Osteoblast (primary cell): ENCODE measurements around the gene DFFB. TPM values are rescaled to one million over a fixed set of nuclear protein-coding genes. Genes with fewer than 3 reads are reported as not detected.

Source experiments
- DNase-seq: peaks from one replicate; pipeline ENCODE4 v3.0.0; 2011; ENCODE audit warnings: low spot score, mixed read lengths; ENCODE audit not compliant: insufficient read length; ENCODE audit errors: missing footprints
- H2AFZ ChIP-seq: 2 replicates; pipeline ENCODE4 v1.6.0; 2011; ENCODE audit warnings: mild to moderate bottlenecking, low read length
- H3K27ac ChIP-seq: 2 replicates; pipeline ENCODE4 v1.5.1; 2011; ENCODE audit warnings: mild to moderate bottlenecking, low read depth, low read length, moderate library complexity
- H3K27me3 ChIP-seq: 2 replicates; pipeline ENCODE4 v1.6.0; 2012; ENCODE audit warnings: mild to moderate bottlenecking, control low read depth, inconsistent platforms, low read length, moderate library complexity; ENCODE audit not compliant: insufficient read depth
- H3K36me3 ChIP-seq: 2 replicates; pipeline ENCODE4 v1.5.1; 2011; ENCODE audit warnings: mild to moderate bottlenecking, low read length, control low read depth, moderate library complexity; ENCODE audit not compliant: insufficient read depth
- H3K4me1 ChIP-seq: 2 replicates; pipeline ENCODE4 v1.5.1; 2011; ENCODE audit warnings: mild to moderate bottlenecking, low read length, control low read depth, moderate library complexity; ENCODE audit not compliant: insufficient read depth
- H3K4me2 ChIP-seq: 2 replicates; pipeline ENCODE4 v1.6.0; 2011; ENCODE audit warnings: mild to moderate bottlenecking, low read length; ENCODE audit not compliant: insufficient read depth
- H3K4me3 ChIP-seq: fragments of 200-600 bp; sonication (generic); 3 replicates; pipeline ENCODE4 v1.5.1; 2012; ENCODE audit warnings: mild to moderate bottlenecking, low read length, inconsistent platforms; ENCODE audit not compliant: insufficient read depth
- H3K79me2 ChIP-seq: 2 replicates; pipeline ENCODE4 v1.6.0; 2012; ENCODE audit warnings: mild to moderate bottlenecking, low read length, control low read depth, inconsistent platforms; ENCODE audit not compliant: insufficient read depth
- H3K9me3 ChIP-seq: 2 replicates; pipeline ENCODE4 v1.5.1; 2011; ENCODE audit warnings: low read depth, low read length, control low read depth
- H4K20me1 ChIP-seq: 2 replicates; pipeline ENCODE4 v1.6.0; 2012; ENCODE audit warnings: mild to moderate bottlenecking, low read length, control low read depth; ENCODE audit not compliant: insufficient read depth
- CTCF ChIP-seq: IDR thresholded peaks from 2 replicates; pipeline ENCODE4 v1.5.1; 2011; ENCODE audit warnings: mild to moderate bottlenecking, low read depth, low read length, moderate library complexity; ENCODE audit errors: extremely low read depth
- total RNA-seq: library from RNA; depleted of rRNA; stranded (reverse); fragments of >200 nt; gene quantifications from 2 replicates; pipeline ENCODE4 v1.2.3, GENCODE V29; 2012

DFFB gene
- total RNA-seq, 1 donor, result 5.1 TPM

- no peak for TF ChIP-seq CTCF
- Histone ChIP-seq H3K36me3 (no peaks in the 10 kb centered on the region), H3K9me3 (no peaks in the 10 kb centered on the region), H3K79me2 (peaks cover 63% of the 10 kb centered on the region), H3K27me3 (no peaks in the 10 kb centered on the region), H3K4me1 (peaks cover 9% of the 10 kb centered on the region), H4K20me1 (peaks cover 24% of the 10 kb centered on the region), H3K4me2 (peak overlapping the region; percentile 86), H3K4me3 (no peak overlapping the region), H3K27ac (no peak overlapping the region), H2AFZ (no peak overlapping the region)
- DNase-seq, result no peak
Observed at GRCh38 chr1:3898475-3898735, 41.1 kb downstream of the DFFB start.

- peaks cover 9% of the 10 kb centered on the region for H3K4me1 ChIP-seq
- no peaks in the 10 kb centered on the region for H3K36me3 ChIP-seq
- H3K4me2 ChIP-seq, result peak overlapping the region; percentile 86
- H3K27me3 ChIP-seq, result no peaks in the 10 kb centered on the region
- peaks cover 56% of the 10 kb centered on the region for H3K79me2 ChIP-seq
- H4K20me1 ChIP-seq, result peaks cover 22% of the 10 kb centered on the region
- no peaks in the 10 kb centered on the region for H3K9me3 ChIP-seq
- peak; percentile 24 for TF ChIP-seq CTCF
- peak overlapping the region; percentile 74 for H3K27ac ChIP-seq
- H3K4me3 ChIP-seq, result peak overlapping the region; percentile 96
- peak overlapping the region; percentile 81 for H2AFZ ChIP-seq
- no peak for DNase-seq
Observed at GRCh38 chr1:3898994-3899753, 41.9 kb downstream of the DFFB start.

- peak overlapping the region; percentile 86 for H3K4me2 ChIP-seq
- peaks cover 52% of the 10 kb centered on the region for H3K79me2 ChIP-seq
- peaks cover 9% of the 10 kb centered on the region for H3K4me1 ChIP-seq
- TF ChIP-seq CTCF, result no peak
- peak overlapping the region; percentile 81 for H2AFZ ChIP-seq
- DNase-seq, result peak; percentile 84
- H3K27me3 ChIP-seq, result no peaks in the 10 kb centered on the region
- H3K36me3 ChIP-seq, result no peaks in the 10 kb centered on the region
- peak overlapping the region; percentile 96 for H3K4me3 ChIP-seq
- H3K27ac ChIP-seq, result peak overlapping the region; percentile 74
- H4K20me1 ChIP-seq, result peaks cover 22% of the 10 kb centered on the region
- no peaks in the 10 kb centered on the region for H3K9me3 ChIP-seq
Observed at GRCh38 chr1:3899754-3900149, 42.5 kb downstream of the DFFB start.

- TF ChIP-seq CTCF, result no peak
- peak; percentile 99 for DNase-seq
- Histone ChIP-seq H3K27ac (peak within 1 kb of the TSS; percentile 74), H4K20me1 (peaks cover 19% of the 10 kb centered on the region), H3K9me3 (no peaks in the 10 kb centered on the region), H3K4me1 (peaks cover 9% of the 10 kb centered on the region), H3K27me3 (no peaks in the 10 kb centered on the region), H3K4me2 (peak within 1 kb of the TSS; percentile 86), H2AFZ (peak within 1 kb of the TSS; percentile 90), H3K36me3 (no peaks in the 10 kb centered on the region), H3K4me3 (peak within 1 kb of the TSS; percentile 96), H3K79me2 (peaks cover 46% of the 10 kb centered on the region)
Observed at GRCh38 chr1:3900150-3900968, 43.1 kb downstream of the DFFB start, which contains the start of gene C1orf174. Gene C1orf174, minus strand, starts transcription at chr1:3900272. Its CDS starts 86 bp downstream, at chr1:3900186.
